GM19324 (cell line): ENCODE measurements around the gene KTN1.

Experiments
- ATAC-seq: cut with Tn5 transposase; IDR thresholded peaks from one replicate; pipeline ENCODE4 v1.9.1; 2021; ENCODE audit warnings: mild to moderate bottlenecking, moderate library complexity; ENCODE audit not compliant: unreplicated experiment, low FRiP score

KTN1 gene

GRCh38 chr14:55711175-55711811 is 131.3 kb downstream of the KTN1 start:
- no peak for ATAC-seq

- no peak for ATAC-seq
These were observed 132.5 kb downstream of the KTN1 start for GRCh38 chr14:55712491-55712890.

- ATAC-seq = no peak
These were observed 133.5 kb downstream of the KTN1 start for GRCh38 chr14:55713486-55713885.

GRCh38 chr14:55715889-55716288 is 135.9 kb downstream of the KTN1 start:
- peak; percentile 57 for ATAC-seq

GRCh38 chr14:55717621-55718020 is 137.6 kb downstream of the KTN1 start:
- no peak for ATAC-seq

- ATAC-seq = no peak
These were observed 138.5 kb downstream of the KTN1 start for GRCh38 chr14:55718551-55718950.

- ATAC-seq = no peak
These were observed 140.8 kb downstream of the KTN1 start for GRCh38 chr14:55720796-55721195.

- ATAC-seq = no peak
These were observed 141.3 kb downstream of the KTN1 start for GRCh38 chr14:55721353-55721752.

- no peak for ATAC-seq
These were observed 142.0 kb downstream of the KTN1 start for GRCh38 chr14:55722054-55722453.

GRCh38 chr14:55724736-55725135 is 144.7 kb downstream of the KTN1 start:
- no peak for ATAC-seq

- ATAC-seq = no peak
These were observed 150.7 kb downstream of the KTN1 start for GRCh38 chr14:55730592-55731310.

- no peak for ATAC-seq
These were observed 151.4 kb downstream of the KTN1 start for GRCh38 chr14:55731311-55731872.

GRCh38 chr14:55731881-55732498 is 152.0 kb downstream of the KTN1 start:
- ATAC-seq = no peak

GRCh38 chr14:55733599-55733998 is 153.6 kb downstream of the KTN1 start:
- no peak for ATAC-seq
